HG02943 (cell line): ENCODE measurements around the gene RBM20.
"Not testable (repeated sequence)": the region's sequence is repeated elsewhere in the genome, so short reads cannot be mapped to it uniquely, and the experiment has no call there.

Experiments used
- ATAC-seq: cut with Tn5 transposase; IDR thresholded peaks from one replicate; pipeline ENCODE4 v1.9.1; 2021; ENCODE audit warnings: mild to moderate bottlenecking, low read depth, moderate library complexity; ENCODE audit not compliant: unreplicated experiment

The RBM20 gene

DNA sequence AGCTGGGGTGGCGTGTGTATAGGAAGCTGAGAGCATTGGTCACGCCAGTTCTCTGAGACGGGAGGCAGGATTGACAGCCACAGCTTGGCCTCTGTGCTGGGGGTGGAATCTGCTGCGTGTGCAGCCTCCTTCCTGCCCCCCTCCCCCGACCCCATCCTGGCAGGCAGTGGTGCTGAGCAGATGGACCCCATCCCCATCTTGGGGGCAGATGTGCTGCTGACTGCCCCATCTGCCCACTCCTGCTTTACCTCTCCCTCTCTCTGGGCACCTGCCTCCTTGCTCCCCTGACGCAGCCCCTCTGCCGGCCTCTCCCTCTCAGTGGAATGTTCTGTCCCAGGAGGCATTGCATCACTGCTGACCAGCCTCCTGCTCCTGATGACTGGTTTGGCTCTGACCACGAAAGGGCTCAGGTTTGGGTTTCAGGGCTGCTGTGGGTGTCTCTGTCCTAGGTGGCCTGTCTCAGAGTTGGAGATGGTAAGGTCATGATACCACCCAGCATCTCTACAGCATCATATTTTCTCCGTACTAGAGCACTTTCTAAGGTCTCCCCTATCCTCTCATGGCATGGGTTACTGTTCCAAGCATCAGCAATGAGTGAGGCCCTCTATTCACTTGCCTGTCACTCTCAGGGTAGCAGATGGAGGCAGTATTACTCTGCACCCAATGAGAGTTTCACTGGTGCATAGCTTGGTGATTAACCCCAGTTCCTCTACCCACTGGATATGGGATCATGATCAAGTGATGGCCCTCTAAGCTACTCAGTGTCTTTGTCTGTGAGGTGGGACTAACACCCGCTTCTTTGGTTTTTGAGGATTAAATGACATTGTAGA is 81.9 kb downstream of the RBM20 start:
- no peak for ATAC-seq

DNA sequence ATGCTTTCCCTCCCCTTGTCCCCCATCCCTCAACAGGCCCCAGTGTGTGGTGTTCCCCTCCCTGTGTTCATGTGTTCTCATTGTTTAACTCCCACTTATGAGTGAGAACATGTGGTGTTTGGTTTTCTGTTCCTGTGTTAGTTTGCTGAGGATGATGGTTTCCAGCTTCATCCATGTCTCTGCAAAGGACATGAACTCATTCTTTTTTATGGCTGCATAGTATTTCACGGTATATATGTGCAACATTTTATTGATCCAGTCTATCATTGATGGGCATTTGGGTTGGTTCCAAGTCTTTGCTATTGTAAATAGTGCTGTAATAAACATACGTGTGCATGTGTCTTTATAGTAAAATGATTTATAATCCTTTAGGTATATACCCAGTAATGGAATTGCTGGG is 83.6 kb downstream of the RBM20 start:
- ATAC-seq: not testable (repeated sequence)

DNA sequence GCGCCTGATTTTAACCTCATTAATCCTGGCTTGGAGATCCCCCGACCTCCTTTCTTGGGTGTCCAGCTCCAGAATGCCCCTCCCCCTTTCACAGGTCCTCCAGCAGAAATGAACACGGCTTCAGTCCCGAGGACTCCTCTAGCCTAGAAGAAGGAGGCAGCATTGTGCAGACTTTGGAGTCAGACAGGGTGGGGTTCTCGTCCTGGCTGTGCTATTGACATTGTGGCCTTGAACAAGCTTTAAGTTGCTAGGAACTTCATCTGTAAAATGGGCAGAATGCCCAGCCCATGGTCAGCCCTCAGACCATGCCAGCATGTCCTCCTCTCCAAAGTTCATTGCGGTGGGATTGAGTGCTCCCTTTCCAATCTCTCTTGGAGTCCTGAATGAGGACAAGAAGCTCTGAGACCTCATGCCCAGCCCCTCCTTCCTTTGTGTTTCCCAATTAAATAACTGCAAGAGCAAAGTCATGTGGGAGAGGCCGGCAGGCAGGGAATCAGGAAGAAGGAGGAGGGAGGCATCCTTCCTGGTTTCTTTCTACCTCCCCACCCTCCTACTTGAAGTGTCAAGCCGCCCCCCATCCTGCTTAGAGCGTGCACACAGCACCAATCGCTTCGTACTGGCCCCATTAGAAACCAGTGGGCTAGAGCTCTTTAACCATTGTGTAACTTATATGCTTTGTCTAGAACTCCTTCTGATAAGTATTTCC is 86.4 kb downstream of the RBM20 start:
- ATAC-seq: no peak

DNA sequence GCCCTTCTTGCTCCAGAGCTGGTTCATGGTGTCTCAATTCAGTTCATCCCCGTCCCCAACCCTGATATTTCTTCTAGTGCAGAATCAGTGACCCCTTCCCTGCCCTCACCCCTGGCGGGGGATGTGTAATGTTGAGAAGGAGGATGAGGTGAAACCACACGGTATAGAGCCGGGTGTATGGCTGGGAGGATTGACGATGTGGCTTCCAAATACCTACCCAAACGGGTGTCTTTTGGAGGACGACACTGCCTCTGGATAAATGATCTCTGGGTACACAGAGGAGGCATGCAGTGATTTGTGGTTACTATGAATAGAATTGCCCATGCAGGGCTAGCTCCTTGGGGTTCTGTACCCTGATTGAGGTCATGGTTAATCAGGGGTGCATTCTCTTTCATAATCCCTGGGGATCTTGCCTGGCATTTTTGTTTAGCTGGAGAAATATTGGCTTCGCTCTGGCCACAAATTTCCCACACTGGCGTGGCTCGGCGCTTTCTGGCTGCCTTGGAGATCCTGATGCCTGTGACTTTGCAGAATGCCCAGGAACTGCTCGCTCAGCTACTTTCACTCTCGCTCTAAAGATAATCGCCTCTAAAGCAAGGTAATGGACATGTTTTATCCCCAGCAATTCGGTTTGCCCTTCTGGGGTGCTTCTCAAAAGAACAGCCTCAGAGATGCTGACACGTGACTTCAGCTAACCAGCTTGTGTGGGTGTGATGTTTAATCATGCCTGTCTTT is 89.2 kb downstream of the RBM20 start:
- ATAC-seq: no peak

DNA sequence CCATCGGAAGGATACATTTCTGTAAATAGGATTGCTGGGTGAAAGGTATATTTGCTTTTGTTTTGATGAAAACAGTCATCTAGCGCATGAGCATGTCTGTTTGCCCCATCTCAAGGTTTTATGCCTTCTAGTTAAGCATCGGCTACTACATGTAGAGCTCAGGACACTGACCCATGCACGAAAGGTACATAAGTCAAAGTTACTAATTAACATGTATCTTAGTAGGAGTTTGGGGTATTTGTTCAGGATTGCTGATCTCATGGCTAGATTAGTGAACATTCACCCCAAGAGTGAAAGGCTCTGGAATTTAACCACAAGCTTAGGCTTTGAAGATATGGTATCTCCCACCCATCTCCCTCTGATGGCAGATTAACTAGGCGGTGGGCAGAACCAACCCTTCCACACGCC is 91.5 kb downstream of the RBM20 start:
- no peak for ATAC-seq

DNA sequence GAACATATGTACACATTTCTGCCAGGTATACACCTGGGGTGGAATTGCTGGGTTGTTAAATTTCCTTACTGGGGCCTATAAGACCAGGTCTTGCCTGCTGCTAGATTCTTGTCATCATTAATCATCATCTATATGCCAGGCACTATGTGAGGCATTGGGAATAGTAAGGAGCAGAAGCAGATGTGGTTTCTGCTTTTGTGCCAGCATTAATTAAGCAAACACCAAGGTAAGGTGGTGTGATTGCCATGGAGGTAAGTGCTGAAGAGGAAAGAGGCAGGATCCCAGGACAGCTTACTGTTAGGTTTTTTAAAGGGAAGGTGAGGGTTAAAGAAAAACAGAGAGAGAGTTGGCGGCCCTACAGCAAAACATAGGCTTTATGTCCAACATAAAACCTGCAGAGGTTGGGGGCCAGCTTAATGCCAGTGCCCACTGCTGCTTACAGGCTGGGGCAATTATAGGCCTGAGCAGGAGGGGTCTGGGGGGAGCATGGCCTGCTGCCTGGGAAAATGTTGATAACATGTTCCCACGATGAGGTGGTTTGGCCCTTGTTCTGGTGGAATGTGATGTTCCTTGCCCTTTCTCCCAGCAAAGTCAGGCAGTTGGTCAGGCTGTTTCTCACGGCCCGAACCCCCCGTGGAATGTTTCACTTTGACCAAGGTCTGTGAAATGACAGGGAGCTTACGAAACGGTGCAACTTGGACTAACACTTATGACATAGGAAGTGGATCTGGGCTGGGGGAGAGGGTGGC is 93.9 kb downstream of the RBM20 start:
- ATAC-seq: no peak

DNA sequence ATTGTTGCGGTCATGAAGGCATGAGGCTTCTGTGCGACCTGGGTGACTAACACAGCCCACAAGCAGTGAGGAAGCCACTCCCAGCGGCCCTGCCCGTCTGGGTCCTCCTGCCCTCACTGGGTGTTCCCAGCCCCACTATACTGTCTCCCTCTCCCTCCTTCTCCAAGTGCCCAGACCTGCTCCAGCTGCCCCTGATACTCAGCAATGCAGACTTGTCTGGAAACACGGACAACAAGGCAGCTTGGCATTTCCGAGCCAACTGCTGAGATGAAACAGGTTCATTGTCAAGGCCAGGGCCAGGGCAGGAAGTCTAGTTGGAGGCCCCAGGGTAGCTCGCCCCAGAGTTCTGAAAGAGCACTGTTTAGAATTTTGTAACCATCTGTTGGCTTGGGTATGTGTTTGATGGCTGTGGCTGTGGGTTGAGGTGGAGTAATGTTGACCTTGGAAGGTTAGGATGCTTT is 95.7 kb downstream of the RBM20 start:
- ATAC-seq: no peak

DNA sequence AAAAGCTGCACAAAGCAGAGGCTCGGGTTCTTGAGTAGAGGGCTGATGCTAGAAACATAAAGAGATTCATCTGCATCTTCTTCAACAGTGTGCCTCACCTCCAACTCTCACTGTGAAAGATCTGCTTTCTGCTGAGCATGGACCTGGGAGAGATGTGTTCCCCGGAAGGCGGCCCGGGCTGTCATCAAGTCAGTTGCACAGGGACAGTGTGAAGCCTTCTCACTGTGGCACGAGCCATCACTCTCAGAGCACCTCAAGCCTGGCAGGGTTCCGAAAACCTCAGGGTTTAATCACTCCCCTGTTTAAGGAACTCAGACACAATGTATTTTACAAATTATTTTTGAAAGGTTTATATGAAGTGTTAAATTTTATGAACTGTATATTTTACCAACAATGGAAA is 98.7 kb downstream of the RBM20 start:
- ATAC-seq: no peak

DNA sequence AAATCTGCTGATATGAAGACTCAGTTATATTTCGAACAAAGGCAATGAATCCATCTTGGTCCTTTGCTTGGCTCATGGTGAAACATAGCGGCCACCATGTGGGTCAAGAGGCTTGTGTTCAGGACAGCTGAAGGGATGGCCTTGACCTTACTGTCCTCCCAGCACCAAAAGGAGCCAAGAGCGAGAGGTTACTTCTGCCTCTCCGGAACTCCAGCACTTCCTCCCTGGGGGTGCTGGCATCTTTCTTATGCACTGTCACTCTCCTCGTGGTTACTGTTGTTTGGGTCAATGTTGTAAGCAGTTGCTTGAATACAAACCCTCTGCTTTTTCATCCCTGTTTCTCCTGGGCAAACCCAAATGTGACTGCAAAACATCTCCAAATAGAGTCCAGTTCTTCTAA is 100.6 kb downstream of the RBM20 start:
- no peak for ATAC-seq

DNA sequence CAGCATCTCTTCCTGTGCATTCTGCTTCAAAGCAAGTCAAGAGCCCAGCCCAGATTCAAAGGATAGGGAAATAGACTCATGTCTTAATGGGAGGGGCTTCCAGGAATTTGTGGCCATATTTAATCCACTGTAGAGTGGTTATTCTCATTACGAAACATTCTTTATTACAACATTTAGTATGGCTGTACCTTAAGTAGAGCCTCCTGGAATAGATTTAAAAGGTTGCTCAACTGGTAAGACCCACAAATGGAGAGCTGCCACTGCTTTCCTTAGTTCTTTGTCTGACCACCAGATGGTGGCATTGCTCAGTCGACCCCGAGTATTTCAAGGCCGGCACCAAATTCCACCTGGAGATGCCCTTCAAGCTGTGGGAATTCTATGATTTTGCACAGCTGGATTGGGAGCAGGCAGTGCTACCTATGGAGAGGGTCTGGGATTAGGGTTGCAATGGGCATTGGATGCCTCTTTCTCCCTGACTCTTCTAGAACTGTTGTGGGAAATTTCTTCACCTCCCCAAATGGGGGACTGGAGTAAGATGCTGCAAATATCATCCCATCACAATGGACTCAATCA is 102.2 kb downstream of the RBM20 start:
- ATAC-seq: no peak

DNA sequence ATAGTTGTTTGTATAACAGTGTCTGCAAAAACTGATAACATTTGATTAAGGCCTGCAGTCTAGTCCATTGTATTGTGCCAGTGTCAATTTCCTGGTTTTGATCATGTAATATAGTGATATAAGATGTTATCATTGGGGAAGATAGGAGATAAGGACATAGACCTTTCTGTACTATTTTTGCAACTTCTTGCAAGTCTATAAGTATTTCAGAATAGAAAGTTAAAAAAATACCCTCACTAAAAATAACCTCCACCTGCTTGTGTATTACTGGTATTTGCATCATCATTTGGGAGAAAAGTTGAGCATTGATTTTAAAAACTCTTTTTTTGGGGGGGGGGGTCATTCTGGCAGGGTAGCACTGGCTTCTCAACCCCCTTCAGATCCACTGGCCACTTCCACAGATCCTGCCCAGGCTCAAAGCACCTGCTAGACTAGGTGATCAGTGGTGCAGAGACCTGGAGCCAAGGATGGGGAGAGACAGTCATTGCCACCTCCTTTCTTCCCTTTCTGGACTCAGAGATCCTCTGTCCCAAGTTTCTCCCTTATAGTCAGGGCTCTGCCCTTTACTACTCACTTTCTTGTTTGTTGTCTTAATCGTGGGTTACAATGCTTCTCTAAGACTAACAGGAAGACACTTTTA is 103.0 kb downstream of the RBM20 start:
- ATAC-seq: no peak

DNA sequence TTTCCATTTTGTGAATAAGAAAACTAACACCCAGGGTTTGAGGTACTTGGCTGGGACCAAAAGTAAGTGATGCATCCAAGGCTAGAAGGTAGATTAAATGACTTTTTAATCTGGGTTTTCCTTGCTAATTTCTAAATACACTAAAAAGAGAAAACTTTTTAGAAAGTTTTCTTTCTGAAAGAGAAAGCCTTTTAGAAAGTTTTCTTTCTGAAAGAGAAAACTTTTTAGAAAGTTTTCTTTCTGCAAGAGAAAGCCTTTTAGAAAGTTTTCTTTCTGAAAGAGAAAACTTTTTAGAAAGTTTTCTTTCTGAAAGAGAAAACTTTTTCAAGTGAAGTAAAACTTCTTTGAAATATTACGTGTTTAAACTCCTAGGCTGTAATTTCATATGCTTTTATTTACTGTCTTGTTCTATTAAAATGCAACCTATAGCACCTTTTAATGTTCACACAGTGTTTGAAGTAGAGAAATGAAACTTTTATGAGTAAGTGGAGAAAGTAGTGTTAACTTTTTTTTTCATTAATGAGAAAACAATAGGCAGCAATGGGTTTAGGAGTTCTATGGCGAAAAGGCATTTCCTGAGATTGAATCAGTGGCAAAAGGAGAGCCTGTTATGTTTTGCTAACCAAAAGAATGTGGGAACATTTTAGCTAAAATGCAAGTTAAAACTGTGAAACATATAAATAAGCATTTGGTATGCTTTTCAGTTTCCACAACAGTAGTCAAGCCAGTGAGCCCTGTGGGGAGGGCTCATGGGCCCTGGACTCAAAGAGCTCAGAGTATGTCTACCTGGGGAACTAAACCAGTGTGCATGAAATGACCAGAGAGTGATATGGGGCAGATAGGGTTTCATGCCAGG is 103.7 kb downstream of the RBM20 start:
- ATAC-seq: no peak

DNA sequence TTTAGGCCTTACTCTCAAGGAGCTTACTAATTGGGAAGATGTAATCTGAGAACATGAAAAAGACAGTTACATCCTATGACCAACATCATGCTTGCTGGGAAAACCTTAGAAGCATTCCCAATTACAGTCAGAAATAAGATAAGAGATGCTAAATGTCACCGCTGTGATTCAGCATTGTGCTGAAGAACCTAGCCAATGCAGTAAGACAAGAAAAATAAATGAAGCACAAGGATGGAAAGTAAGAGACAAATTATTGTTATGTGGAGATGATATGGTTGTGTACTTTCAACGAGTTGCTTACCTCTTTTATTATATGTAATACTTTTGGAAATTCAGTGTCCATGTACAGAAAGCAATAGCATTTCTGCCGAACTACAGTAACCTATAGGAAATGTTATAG is 104.8 kb downstream of the RBM20 start:
- ATAC-seq: no peak

DNA sequence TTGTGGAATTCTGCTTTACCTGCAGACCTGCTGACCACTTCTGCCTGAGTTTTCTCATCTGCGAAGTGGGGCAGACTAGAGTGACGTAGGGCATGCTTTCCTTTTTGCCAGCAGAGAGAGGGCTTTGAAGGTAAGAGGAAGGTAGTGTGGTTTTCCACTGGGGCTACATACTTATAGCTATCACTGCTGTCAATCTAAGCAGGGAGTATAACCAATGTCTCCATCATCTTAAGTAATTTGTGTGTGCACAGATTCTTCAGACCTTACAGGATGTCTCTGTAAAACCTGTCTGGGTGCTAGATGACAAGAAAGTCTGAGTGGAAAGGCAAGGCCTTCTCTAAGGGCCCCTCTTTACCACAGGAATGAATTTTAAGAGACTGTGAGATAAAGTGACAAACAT is 106.8 kb downstream of the RBM20 start:
- ATAC-seq: no peak

DNA sequence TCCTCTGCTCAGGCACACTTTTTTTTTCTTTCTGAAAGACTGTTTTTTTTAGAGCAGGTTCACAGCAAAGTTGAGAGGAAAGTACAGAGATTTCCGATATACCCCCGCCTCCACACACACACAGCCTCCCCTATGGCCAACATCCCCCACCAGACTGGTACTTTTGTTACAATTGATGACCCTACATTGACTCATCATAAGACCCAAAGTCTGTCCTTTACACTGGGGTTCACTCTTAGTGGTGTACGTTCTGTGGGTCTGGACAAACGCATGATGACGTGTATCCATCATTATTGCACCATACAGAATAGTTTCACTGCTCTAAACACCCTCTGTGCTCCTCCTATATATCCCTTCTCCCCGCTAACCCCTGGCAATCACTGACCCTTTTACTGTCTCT is 107.7 kb downstream of the RBM20 start:
- ATAC-seq: no peak

DNA sequence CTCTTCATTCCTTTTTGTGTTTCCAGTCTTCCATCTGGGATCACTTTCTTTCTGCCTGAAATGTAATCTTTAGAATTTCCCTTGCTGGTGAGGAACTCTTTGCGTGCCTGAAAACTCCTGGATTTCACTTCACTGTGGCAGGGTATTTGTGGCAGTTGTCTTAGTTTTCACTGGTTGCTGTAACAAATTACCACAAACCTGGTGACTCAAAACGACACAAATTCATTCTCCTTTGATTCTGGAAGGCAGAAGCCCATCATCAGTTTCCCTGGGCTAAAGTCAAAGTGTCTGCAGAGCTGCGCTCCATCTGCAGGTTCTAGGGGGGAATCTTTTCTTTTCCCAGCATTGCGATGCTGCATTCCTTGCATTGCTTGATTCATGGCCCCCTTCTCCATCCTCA is 109.3 kb downstream of the RBM20 start:
- no peak for ATAC-seq

DNA sequence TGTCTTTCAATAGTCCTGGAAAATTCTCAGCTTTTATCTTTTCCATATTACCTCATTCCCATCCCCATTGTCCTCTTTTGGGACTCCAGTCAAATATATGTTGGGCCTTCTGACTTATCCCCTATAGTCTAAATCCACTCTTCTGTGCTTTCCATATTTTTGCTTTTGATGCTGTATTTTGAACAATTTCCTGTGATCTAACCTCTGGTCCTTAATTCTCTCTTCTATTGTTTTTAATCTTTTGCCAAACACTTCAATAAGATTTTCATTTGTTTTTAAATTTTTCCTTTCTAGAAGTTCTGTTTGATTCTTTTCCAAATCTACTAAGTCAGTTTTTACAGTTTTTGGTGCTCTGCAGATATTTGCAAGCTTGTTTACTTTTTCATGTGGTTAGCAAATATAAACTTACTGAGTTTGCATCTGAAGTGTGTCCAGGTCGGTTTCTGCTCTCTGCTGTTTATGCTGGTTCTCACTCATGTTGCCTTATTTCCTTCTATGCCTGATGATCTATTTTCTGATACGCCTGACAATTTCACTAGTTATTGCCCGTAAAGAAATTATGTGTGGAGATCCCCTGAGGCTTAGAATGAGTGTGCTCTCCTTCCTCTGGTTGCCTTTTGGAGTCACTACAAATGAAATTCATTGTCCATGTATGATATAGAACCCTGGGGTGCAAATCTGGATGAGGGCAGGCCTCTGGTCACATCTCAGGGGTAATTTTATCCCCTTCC is 110.4 kb downstream of the RBM20 start:
- no peak for ATAC-seq

DNA sequence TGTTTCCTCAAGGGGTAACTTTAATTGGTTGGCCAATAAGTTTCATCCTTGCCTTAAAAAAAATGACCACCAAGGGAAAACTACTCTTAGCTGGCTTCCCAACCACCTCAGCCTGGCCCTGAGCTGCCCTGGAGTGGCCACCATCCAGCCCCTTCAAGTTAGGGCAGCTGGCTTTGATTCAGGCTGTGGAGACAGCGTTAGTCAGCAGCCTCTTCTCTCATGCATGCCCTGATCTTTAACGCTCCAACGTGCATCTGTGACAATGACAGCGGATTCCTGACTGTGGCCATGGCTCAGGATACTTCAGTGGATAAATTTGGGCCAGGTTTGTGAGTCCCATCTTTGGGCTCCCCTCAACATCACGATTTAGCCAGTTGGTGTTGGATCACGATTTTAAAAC is 111.6 kb downstream of the RBM20 start:
- ATAC-seq: no peak
